Duodenal mucosa (tissue), 2 donors: ENCODE measurements around the gene PVR.
"Not testable (repeated sequence)": the region's sequence is repeated elsewhere in the genome, so short reads cannot be mapped to it uniquely, and the experiment has no call there.

Experiments
- H3K27ac ChIP-seq: one replicate; pipeline ENCODE4 v1.7.0; 2013; ENCODE audit warnings: low read depth, low read length
- H3K27me3 ChIP-seq, 2 donors: one replicate each; pipeline ENCODE4 v1.7.0; 2013; ENCODE audit warnings: low read length in 2 of 2, control low read depth in 1 of 2; ENCODE audit not compliant: insufficient read depth in 2 of 2, control insufficient read depth in 1 of 2
- H3K36me3 ChIP-seq, 2 donors: one replicate each; pipeline ENCODE4 v1.7.0; 2013; ENCODE audit warnings: low read length in 2 of 2, control low read depth in 1 of 2; ENCODE audit not compliant: insufficient read depth in 2 of 2, control insufficient read depth in 1 of 2
- H3K4me1 ChIP-seq, 2 donors: one replicate each; pipeline ENCODE4 v1.7.0; 2013; ENCODE audit warnings: low read length in 2 of 2, control low read depth in 1 of 2; ENCODE audit not compliant: insufficient read depth in 2 of 2, control insufficient read depth in 1 of 2
- H3K4me3 ChIP-seq, 2 donors: one replicate each; pipeline ENCODE4 v1.7.0; 2013; ENCODE audit warnings: low read length in 2 of 2, low read depth in 1 of 2
- H3K9ac ChIP-seq, 2 donors: one replicate each; pipeline ENCODE4 v1.7.0; 2013; ENCODE audit warnings: low read length in 2 of 2, low read depth in 1 of 2
- H3K9me3 ChIP-seq, 2 donors: one replicate each; pipeline ENCODE4 v1.7.0; 2013; ENCODE audit warnings: low read length in 2 of 2, control low read depth in 1 of 2; ENCODE audit not compliant: control insufficient read depth in 1 of 2

Gene PVR

GRCh38 chr19:44628793-44629192 lies 14.9 kb upstream of the PVR start:
- Histone ChIP-seq H3K36me3 (peaks cover 0 to 10% of the 10 kb centered on the region in 2 donors), H3K9me3 (no peaks in the 10 kb centered on the region)

GRCh38 chr19:44631611-44632010 lies 12.1 kb upstream of the PVR start:
- peaks cover 14% of the 10 kb centered on the region in 2 donors for H3K4me1 ChIP-seq
- H3K9ac ChIP-seq, H3K27ac ChIP-seq, H3K4me3 ChIP-seq, H3K27me3 ChIP-seq, H3K36me3 ChIP-seq, H3K9me3 ChIP-seq: not testable (repeated sequence)

More at GRCh38 chr19:44628793-44629192, 14.9 kb upstream of the PVR start:
- Histone ChIP-seq H3K27me3 (no peaks in the 10 kb centered on the region), H3K4me1 (no peaks in the 10 kb centered on the region), H3K27ac (no peak overlapping the region), H3K4me3 (no peak overlapping the region), H3K9ac (no peak overlapping the region)

- peaks cover 23 to 28% of the 10 kb centered on the region in 2 donors for H3K4me1 ChIP-seq
- H3K36me3 ChIP-seq, H3K4me3 ChIP-seq, H3K27ac ChIP-seq, H3K9ac ChIP-seq, H3K27me3 ChIP-seq, H3K9me3 ChIP-seq: not testable (repeated sequence)
These were observed 9.7 kb upstream of the PVR start for GRCh38 chr19:44634058-44634457.

DNA sequence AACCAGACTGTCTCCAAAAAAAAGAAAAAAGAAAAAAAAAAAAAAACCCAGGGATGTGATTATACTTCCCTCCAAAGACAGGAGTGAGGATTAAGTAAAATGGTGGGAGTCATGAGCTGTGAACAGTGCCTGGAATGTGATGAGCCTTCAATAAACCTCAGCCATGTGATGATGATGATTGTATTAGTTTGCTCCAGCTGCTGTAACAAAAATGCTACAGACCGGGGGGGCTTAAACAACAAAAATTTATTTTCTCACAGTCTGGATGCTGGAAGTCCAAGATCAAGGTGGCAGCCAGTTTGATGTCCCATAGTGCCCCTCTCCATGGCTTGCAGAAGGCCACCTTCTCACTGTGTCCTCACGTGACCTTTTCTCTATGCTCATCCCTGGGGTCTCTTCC lies 8.9 kb upstream of the PVR start:
- H3K4me3 ChIP-seq = no peak overlapping the region
- H3K36me3 ChIP-seq = no peaks in the 10 kb centered on the region
- H3K9me3 ChIP-seq = no peaks in the 10 kb centered on the region
- H3K9ac ChIP-seq = no peak overlapping the region
- H3K27ac ChIP-seq = no peak overlapping the region
- peaks cover 23 to 28% of the 10 kb centered on the region in 2 donors for H3K4me1 ChIP-seq
- H3K27me3 ChIP-seq = no peaks in the 10 kb centered on the region

GRCh38 chr19:44635581-44636438 lies 7.9 kb upstream of the PVR start:
- H3K27me3 ChIP-seq = no peaks in the 10 kb centered on the region
- H3K36me3 ChIP-seq = no peaks in the 10 kb centered on the region
- peaks cover 32% of the 10 kb centered on the region in 2 donors for H3K4me1 ChIP-seq
- H3K9ac ChIP-seq = no peak overlapping the region
- H3K27ac ChIP-seq = no peak overlapping the region
- peak overlapping the region in 1 of 2 donors; percentile 24 for H3K4me3 ChIP-seq
- H3K9me3 ChIP-seq = no peaks in the 10 kb centered on the region

DNA sequence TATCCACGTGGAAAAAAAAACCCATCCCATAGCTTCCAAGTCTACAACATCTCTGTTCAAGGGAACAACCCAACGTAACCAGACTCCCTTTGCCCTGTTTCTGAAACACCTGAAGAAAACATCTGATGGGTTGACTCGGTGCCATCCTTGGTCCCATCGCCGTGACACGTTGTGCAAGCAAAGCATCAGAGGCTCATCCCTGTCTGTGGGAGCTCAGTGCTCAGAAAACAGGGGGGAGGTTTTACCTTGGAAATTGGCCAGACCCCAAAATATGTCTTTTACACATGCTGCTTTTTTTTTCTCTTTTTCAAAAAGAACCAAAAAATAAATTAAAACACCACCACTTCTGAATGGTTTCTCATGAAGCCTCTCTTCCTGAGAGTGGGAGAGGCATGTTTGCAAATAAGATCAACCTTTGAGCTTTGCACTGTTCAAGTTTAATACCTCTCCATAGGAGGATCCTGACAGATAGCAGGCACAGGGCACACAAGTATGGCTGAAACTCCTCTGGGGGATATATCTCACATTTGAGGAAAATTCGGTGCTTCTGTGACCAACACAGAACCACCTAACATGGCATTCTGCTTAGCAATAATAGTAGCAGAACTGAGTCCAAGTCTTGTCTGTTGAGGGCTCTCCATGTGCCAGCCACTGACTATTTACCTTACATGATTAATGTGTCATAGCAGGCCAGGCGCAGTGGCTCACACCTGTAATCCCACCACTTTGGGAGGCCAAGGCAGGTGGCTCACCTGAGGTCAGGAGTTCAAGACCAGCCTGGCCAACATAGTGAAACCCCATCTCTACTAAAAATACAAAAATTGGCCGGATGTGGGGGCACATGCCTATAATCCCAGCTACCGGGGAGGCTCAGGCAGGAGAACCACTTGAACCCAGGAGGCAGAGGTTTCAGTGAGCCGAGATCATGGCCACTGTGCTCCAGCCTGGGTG lies 7.0 kb upstream of the PVR start:
- H3K27ac ChIP-seq = peak overlapping the region; percentile 26
- peak overlapping the region in 1 of 2 donors; percentile 24 for H3K4me3 ChIP-seq
- no peaks in the 10 kb centered on the region for H3K9me3 ChIP-seq
- H3K9ac ChIP-seq = no peak overlapping the region
- peaks cover 32 to 34% of the 10 kb centered on the region in 2 donors for H3K4me1 ChIP-seq
- H3K27me3 ChIP-seq = no peaks in the 10 kb centered on the region
- H3K36me3 ChIP-seq = no peaks in the 10 kb centered on the region

DNA sequence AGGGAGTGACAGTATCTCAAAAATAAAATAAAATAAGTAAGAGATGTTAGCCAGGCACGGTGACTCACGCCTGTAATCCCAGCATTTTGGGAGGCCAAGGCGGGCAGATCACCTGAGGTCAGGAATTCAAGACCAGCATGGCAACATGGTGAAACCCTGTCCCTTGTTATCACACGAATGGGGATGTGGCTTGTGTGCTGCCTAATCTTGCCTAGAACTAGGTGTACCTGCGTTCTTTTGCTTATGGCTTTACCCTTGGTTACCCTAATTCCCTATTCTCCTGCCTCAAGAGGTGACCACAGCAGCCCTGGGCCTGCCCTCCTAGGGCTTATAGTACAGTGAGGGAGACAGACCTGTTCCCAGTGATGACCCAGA lies 6.3 kb upstream of the PVR start:
- Histone ChIP-seq H3K4me3 (no peak overlapping the region), H3K9me3 (no peaks in the 10 kb centered on the region), H3K4me1 (peaks cover 32 to 34% of the 10 kb centered on the region in 2 donors), H3K36me3 (no peaks in the 10 kb centered on the region), H3K27ac (no peak overlapping the region), H3K9ac (no peak overlapping the region), H3K27me3 (no peaks in the 10 kb centered on the region)

- Histone ChIP-seq H3K9me3 (no peaks in the 10 kb centered on the region), H3K27me3 (no peaks in the 10 kb centered on the region), H3K27ac (no peak overlapping the region), H3K36me3 (no peaks in the 10 kb centered on the region), H3K4me1 (peaks cover 31 to 35% of the 10 kb centered on the region in 2 donors), H3K4me3 (no peak overlapping the region), H3K9ac (no peak overlapping the region)
These were observed 3.2 kb upstream of the PVR start for GRCh38 chr19:44640518-44640917.

GRCh38 chr19:44641501-44642265 lies 2.0 kb upstream of the PVR start:
- H3K9me3 ChIP-seq = no peaks in the 10 kb centered on the region
- no peaks in the 10 kb centered on the region for H3K36me3 ChIP-seq
- H3K4me1 ChIP-seq = peaks cover 19 to 25% of the 10 kb centered on the region in 2 donors

More at GRCh38 chr19:44641501-44642265, 2.0 kb upstream of the PVR start:
- Histone ChIP-seq H3K27me3 (no peaks in the 10 kb centered on the region), H3K4me3 (no peak overlapping the region), H3K27ac (no peak overlapping the region), H3K9ac (no peak overlapping the region)
